ENCODE results near the gene PLCB3.
"Not testable (repeated sequence)": the region's sequence is repeated elsewhere in the genome, so short reads cannot be mapped to it uniquely, and the experiment has no call there.

The PLCB3 gene

GRCh38 chr11:64312947-64313346, 61.6 kb downstream of the PLCB3 start:
- DNase-seq (ENCODE audit: low spot score): no peak
- TF ChIP-seq, protein P1, sequence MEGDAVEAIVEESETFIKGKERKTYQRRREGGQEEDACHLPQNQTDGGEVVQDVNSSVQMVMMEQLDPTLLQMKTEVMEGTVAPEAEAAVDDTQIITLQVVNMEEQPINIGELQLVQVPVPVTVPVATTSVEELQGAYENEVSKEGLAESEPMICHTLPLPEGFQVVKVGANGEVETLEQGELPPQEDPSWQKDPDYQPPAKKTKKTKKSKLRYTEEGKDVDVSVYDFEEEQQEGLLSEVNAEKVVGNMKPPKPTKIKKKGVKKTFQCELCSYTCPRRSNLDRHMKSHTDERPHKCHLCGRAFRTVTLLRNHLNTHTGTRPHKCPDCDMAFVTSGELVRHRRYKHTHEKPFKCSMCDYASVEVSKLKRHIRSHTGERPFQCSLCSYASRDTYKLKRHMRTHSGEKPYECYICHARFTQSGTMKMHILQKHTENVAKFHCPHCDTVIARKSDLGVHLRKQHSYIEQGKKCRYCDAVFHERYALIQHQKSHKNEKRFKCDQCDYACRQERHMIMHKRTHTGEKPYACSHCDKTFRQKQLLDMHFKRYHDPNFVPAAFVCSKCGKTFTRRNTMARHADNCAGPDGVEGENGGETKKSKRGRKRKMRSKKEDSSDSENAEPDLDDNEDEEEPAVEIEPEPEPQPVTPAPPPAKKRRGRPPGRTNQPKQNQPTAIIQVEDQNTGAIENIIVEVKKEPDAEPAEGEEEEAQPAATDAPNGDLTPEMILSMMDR (IDR thresholded peaks at IDR 0.05; ENCODE audit: extremely low read depth, insufficient read depth, missing control alignments): no peak
- in situ Hi-C loops (cut with MboI; ENCODE audit: low pct_unique_long_range_greater_than_20kb, low sequenced_read_pairs, unreplicated experiment): no loop called here

GRCh38 chr11:64313491-64314145, 62.3 kb downstream of the PLCB3 start:
- in situ Hi-C loops (cut with MboI; ENCODE audit: low pct_unique_long_range_greater_than_20kb, low sequenced_read_pairs, unreplicated experiment): no loop called here
- TF ChIP-seq, protein P1 (IDR thresholded peaks at IDR 0.05; ENCODE audit: extremely low read depth, insufficient read depth, missing control alignments): no peak
- DNase-seq (ENCODE audit: low spot score): no peak

- in situ Hi-C loops (cut with MboI; ENCODE audit: low pct_unique_long_range_greater_than_20kb, low sequenced_read_pairs, unreplicated experiment): no loop called here
- no peak for DNase-seq (ENCODE audit: low spot score)
- TF ChIP-seq, protein P1 (IDR thresholded peaks at IDR 0.05; ENCODE audit: extremely low read depth, insufficient read depth, missing control alignments): peak; percentile 16
Measured at GRCh38 chr11:64314146-64314804, 62.9 kb downstream of the PLCB3 start.

DNA sequence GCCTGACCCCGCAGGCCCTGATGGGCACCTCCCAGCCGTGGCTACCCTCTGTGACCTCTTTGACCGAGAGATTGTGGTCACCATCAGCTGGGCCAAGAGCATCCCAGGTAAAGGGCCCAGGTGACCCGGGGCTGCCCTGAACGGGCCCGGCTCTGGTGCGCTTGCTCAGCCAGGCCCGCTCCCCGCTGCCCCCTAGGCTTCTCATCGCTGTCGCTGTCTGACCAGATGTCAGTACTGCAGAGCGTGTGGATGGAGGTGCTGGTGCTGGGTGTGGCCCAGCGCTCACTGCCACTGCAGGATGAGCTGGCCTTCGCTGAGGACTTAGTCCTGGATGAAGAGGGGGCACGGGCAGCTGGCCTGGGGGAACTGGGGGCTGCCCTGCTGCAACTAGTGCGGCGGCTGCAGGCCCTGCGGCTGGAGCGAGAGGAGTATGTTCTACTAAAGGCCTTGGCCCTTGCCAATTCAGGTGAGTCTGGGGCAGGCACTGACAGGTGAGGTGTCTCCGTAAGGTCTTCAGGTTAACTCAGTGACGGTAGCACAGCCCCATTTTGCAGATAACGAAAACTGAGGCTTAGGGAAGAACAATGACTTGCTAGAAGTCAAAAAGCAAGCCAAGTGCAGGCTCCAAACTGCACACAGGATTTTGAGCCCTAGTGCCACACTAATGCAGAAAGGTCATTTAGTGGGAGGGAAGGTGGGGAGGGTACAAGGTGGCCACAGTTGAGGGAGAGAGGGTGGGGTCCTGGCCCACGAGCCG, 63.7 kb downstream of the PLCB3 start:
- in situ Hi-C loops (cut with MboI; ENCODE audit: low pct_unique_long_range_greater_than_20kb, low sequenced_read_pairs, unreplicated experiment): no loop called here
- TF ChIP-seq, protein P1 (IDR thresholded peaks at IDR 0.05; ENCODE audit: extremely low read depth, insufficient read depth, missing control alignments): no peak
- no peak for DNase-seq (ENCODE audit: low spot score)

- in situ Hi-C loops (cut with MboI; ENCODE audit: low pct_unique_long_range_greater_than_20kb, low sequenced_read_pairs, unreplicated experiment): not testable (repeated sequence)
Measured at GRCh38 chr11:64315667-64316526, 64.6 kb downstream of the PLCB3 start.

GRCh38 chr11:64316672-64317324, 65.5 kb downstream of the PLCB3 start:
- in situ Hi-C loops (cut with MboI; ENCODE audit: low pct_unique_long_range_greater_than_20kb, low sequenced_read_pairs, unreplicated experiment): no loop called here
- DNase-seq (ENCODE audit: low spot score): no peak
- TF ChIP-seq, protein P1 (IDR thresholded peaks at IDR 0.05; ENCODE audit: extremely low read depth, insufficient read depth, missing control alignments): peak; percentile 18

More at GRCh38 chr11:64315667-64316526, 64.6 kb downstream of the PLCB3 start:
- not testable (repeated sequence) for DNase-seq (ENCODE audit: low spot score)
